Esophagus squamous epithelium (tissue), 5 donors: ENCODE measurements around the gene SLC29A2. TPM values are rescaled to one million over a fixed set of nuclear protein-coding genes. Genes with fewer than 3 reads are reported as not detected.
"Not testable (repeated sequence)": the region's sequence is repeated elsewhere in the genome, so short reads cannot be mapped to it uniquely, and the experiment has no call there.

Experiments
- DNase-seq: peaks from one replicate; lab custom pipeline; 2025; lab: John Stamatoyannopoulos, UW
- H3K27ac ChIP-seq, 4 donors: fragments of 200-600 bp; sonication (generic); one replicate each; pipeline ENCODE4 v1.5.1; 2016 to 2019; ENCODE audit warnings: mild to moderate bottlenecking in 1 of 4
- H3K27me3 ChIP-seq, 4 donors: fragments of 200-600 bp; sonication (generic); 1 replicate in 3 of 4; 2 replicates in 1 of 4; pipeline versions ENCODE4 v1.5.1 to v1.6.0; 2017 to 2021; ENCODE audit warnings: antibody characterized with exemption in 1 of 4
- H3K36me3 ChIP-seq, 3 donors: fragments of 200-600 bp; sonication (generic); one replicate each; pipeline ENCODE4 v1.5.1; 2016 to 2019
- H3K4me1 ChIP-seq, 3 donors: fragments of 200-600 bp; sonication (generic); one replicate each; pipeline ENCODE4 v1.5.1; 2017 to 2019
- H3K4me3 ChIP-seq, 4 donors: fragments of 200-600 bp; sonication (generic); 1 replicate in 3 of 4; 2 replicates in 1 of 4; pipeline ENCODE4 v1.5.1; 2016 to 2019; ENCODE audit warnings: mild to moderate bottlenecking in 2 of 4, moderate library complexity in 1 of 4
- H3K9me3 ChIP-seq, 3 donors: fragments of 200-600 bp; sonication (generic); one replicate each; pipeline ENCODE4 v1.5.1; 2016 to 2019
- POLR2A ChIP-seq, 4 donors: fragments of 450-650 bp; IDR thresholded peaks; one replicate each; pipeline ENCODE4 v1.6.1; 2017; ENCODE audit warnings: antibody characterized with exemption in 4 of 4, mild to moderate bottlenecking in 4 of 4, moderate library complexity in 3 of 4
- WGBS, 2 donors: methylation state at CpG; one replicate each; pipeline ENCODE4 v1.1.5; 2018; 5-methylcytosine and 5-hydroxymethylcytosine counted together
- intact Hi-C: fragments of 100-400 bp; cut with DNase I; formaldehyde crosslinking; loops from one replicate; pipeline ENCODE4 v1.15.0; 2022
- total RNA-seq, 4 donors: library from RNA; depleted of rRNA; stranded (reverse); fragments of >200 nt; gene quantifications; one replicate each; pipeline ENCODE4 v1.1.0, GENCODE V29; 2016
- TF ChIP-seq, protein P1 (sequence below), 6 experiments: fragments of 450-650 bp in 4 of 6; fragments of 200-600 bp in 2 of 6; sonication (generic) in 2 of 6; IDR thresholded peaks; one replicate each; pipeline ENCODE4 v1.5.1; 2016 to 2019; ENCODE audit warnings: antibody characterized with exemption in 6 of 6, mild to moderate bottlenecking in 4 of 6, moderate library complexity in 4 of 6
- donor health status: DM: yes; HTN: yes; CAD: no.

The SLC29A2 gene
- total RNA-seq, 4 donors from 2014 or later, result 2.9 to 5.5 (median 4.8) TPM

DNA sequence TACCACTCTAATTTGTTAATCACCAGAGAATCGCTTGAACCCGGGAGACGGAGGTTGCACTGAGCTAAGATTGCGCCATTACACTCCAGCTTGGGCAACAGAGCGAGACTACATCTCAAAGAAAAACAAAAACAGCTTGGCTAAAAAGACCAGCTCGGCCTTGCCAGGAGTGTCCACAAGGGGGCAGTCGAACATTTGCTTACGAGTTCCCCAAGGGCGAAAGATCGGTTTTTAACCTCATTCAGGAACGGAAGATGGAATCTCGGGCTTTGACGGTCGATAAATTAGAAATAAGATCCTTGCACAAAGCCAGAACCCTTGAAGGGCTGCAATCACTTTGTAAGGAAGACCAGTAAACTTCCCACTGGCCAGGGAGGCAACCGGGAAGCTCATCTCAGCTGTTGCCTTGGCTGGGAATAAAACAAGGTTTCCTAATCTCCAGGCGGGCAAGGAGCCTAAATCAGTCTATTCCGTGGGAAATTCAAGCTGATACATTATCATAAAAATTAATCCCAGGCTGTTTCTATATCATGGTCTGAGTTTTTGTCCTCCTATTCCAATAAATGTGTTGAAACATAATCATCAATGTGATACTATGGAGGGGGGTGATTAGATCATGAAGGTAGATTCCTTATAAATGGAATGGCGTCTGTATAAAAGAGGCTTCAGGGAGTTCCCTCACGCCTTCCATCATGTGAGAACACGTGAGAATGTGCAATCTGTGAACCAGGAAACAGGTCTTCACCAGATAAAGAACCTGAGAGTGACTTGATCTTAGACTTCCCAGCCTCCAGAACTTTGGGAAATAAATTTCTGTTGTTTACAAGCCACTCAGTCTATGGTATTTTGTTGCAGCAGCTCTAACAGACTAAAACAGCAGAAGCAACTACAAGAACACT lies 14.9 kb upstream of the SLC29A2 start:
- H3K36me3 ChIP-seq, result no peaks in the 10 kb centered on the region
- intact Hi-C loops, result no loop called here
- H3K9me3 ChIP-seq, result no peaks in the 10 kb centered on the region
- H3K27ac ChIP-seq, result peak overlapping the region in 3 of 4 donors; percentile 5 to 35 (median 21)
- TF ChIP-seq, protein P1, sequence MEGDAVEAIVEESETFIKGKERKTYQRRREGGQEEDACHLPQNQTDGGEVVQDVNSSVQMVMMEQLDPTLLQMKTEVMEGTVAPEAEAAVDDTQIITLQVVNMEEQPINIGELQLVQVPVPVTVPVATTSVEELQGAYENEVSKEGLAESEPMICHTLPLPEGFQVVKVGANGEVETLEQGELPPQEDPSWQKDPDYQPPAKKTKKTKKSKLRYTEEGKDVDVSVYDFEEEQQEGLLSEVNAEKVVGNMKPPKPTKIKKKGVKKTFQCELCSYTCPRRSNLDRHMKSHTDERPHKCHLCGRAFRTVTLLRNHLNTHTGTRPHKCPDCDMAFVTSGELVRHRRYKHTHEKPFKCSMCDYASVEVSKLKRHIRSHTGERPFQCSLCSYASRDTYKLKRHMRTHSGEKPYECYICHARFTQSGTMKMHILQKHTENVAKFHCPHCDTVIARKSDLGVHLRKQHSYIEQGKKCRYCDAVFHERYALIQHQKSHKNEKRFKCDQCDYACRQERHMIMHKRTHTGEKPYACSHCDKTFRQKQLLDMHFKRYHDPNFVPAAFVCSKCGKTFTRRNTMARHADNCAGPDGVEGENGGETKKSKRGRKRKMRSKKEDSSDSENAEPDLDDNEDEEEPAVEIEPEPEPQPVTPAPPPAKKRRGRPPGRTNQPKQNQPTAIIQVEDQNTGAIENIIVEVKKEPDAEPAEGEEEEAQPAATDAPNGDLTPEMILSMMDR (IDR thresholded peaks at IDR 0.05), result peak; percentile 85 to 98 (median 90)
- no peak for TF ChIP-seq POLR2A (IDR thresholded peaks at IDR 0.05)
- H3K27me3 ChIP-seq, result peaks cover 0 to 18% (median 0%) of the 10 kb centered on the region in 4 donors
- DNase-seq, result no peak
- H3K4me1 ChIP-seq, result peaks cover 0 to 15% (median 8%) of the 10 kb centered on the region in 3 donors
- peak overlapping the region in 3 of 4 donors; percentile 19 to 58 (median 21) for H3K4me3 ChIP-seq
- WGBS, 2 donors, result 4 to 9% methylated on average over 18 to 20 of the region's 20 CpGs

DNA sequence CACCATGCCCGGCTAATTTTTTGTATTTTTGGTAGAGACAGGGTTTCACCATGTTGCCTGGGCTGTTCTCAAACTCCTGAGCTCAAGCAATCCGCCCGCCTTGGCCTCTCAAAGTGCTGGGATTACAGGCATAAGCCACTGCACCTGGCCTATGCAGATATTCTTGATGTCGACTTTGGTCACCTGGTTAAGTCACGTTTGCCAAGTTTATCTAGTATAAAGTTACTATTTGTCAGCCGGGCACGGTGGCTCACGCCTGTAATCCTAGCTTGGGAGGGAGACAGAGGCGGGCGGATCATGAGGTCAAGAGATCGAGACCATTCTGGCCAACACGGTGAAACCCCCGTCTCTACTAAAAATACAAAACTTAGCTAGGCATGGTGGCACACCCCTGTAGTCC lies 12.8 kb upstream of the SLC29A2 start:
- WGBS, 2 donors, result 51 to 94% methylated on average over 2 to 12 of the region's 13 CpGs
- Histone ChIP-seq H3K27me3 (peaks cover 0 to 18% (median 0%) of the 10 kb centered on the region in 4 donors), H3K4me1 (peaks cover 0 to 15% (median 8%) of the 10 kb centered on the region in 3 donors)
- H3K36me3 ChIP-seq, H3K27ac ChIP-seq, H3K4me3 ChIP-seq, DNase-seq, H3K9me3 ChIP-seq, intact Hi-C loops: not testable (repeated sequence)

DNA sequence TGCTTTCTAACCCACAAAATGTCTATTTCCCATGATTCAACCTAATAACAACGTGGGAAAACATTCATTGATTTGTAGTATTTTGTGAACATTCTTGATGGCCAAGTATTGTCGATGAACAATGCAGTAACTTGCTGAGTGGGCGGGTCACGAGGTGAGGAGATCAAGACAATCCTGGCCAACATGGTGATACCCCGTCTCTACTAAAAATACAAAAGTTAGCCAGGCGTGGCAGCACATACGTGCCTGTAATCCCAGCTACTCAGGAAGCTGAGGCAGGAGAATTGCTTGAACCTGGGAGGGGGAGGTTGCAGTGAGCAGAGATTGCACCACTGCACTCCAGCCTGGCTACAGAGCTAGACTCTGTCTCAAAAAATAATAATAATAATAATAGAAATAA lies 8.7 kb upstream of the SLC29A2 start:
- H3K4me3 ChIP-seq, intact Hi-C loops, H3K27ac ChIP-seq, H3K9me3 ChIP-seq, H3K4me1 ChIP-seq, DNase-seq, H3K36me3 ChIP-seq: not testable (repeated sequence)
- 10 to 14% methylated on average over 7 of the region's 7 CpGs for WGBS, 2 donors
- peaks cover 0 to 33% (median 0%) of the 10 kb centered on the region in 4 donors for H3K27me3 ChIP-seq

DNA sequence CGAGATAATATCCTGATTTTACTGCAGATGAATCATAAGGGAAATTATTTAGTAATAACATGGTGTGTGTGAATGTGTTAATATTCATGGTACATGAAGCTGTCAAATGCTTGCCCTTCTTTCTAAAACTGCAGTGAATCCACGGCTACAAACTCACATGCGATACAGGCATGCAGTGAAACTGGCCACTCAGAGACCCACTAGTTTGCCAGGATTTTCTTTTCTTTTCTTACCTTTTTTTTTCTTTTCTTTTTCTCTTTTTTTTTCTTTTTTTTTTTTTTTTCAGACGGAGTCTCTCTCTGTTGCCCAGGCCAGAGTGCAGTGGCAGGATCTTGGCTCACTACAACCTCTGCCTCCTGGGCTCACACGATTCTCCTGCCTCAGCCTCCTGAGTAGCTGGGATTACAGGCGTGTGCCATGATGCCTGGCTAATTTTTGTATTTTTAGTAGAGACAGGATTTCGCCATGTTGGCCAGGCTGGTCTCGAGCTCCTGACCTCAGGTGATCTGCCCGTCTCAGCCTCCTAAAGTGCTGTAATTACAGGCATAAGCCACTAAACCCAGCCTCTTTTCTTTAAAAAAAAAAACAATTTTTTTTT lies 2.2 kb upstream of the SLC29A2 start:
- DNase-seq, H3K27ac ChIP-seq, H3K4me3 ChIP-seq, intact Hi-C loops, H3K36me3 ChIP-seq, H3K9me3 ChIP-seq: not testable (repeated sequence)
- Histone ChIP-seq H3K4me1 (peaks cover 4 to 42% (median 9%) of the 10 kb centered on the region in 3 donors), H3K27me3 (peaks cover 0 to 36% (median 0%) of the 10 kb centered on the region in 4 donors)
- 69 to 70% methylated on average over 4 to 7 of the region's 9 CpGs for WGBS, 2 donors

DNA sequence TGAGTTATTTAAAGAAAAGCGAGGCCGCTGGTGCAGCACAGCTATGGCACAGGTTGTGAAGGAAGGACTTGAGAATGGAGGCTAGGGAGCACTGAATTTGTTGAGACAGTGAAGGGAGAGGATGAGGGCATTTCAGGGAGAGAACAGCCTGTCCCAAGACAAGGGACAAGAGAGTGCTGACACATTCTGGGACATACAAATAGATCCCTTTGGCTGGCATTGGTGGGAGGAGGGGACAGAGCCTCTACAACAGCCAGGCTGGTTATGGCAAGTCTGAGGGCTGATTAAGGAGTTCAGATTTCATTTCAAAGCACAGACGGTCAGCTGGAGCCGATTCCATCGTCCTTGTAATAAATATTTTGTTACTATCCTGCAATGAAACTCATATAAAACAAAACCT lies 1.7 kb upstream of the SLC29A2 start:
- Histone ChIP-seq H3K36me3 (peaks cover 0 to 9% (median 0%) of the 10 kb centered on the region in 3 donors), H3K27me3 (peaks cover 0 to 36% (median 0%) of the 10 kb centered on the region in 4 donors), H3K27ac (no peak overlapping the region), H3K4me1 (peaks cover 4 to 42% (median 9%) of the 10 kb centered on the region in 3 donors), H3K4me3 (no peak overlapping the region), H3K9me3 (no peaks in the 10 kb centered on the region)
- intact Hi-C loops, result no loop called here
- no peak for DNase-seq
- 40 to 48% methylated on average over 5 of the region's 5 CpGs for WGBS, 2 donors
- TF ChIP-seq POLR2A (IDR thresholded peaks at IDR 0.05), result no peak
- TF ChIP-seq, protein P1 (IDR thresholded peaks at IDR 0.05), result no peak

DNA sequence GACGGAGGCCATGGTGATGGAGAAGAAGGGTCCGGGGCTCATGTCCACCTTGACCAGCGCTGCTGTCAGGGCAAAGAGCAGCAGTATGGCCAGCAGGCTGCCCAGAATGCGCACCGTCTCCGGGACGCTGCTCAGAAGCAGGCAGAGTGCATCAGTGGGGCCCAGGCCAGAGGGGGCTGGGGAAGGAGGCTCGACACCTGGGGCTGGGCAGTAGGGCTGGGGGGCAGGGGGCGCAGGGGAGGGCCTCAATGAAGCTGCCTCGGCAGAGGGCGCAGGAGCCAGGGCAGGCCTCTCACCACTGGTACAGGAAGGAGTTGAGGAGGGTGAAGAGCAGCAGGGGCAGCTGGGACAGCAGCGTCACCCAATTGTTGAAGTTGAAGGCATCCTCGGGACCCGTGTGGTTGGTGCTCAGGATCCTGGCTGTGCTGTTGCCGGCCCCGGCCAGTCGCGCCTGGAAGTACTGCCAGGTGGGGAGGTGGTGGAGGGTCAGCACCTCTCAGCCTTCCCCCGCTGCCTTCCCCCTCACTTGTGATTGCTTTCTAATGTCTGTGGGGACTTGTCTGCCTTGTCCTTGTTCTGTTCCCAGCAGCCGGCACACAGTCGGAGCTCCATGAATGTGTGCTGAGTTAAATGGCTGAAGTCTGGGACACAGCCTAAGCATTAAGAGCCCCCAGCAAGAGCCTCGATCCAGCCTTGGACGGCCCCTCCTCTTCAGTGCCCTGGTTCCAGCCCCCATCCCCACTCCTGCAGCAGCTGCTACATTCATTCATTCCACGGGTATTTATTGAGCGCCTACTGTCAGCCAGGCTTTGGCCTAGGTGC lies 2.3 kb downstream of the SLC29A2 start:
- H3K4me1 ChIP-seq, result peaks cover 4 to 42% (median 9%) of the 10 kb centered on the region in 3 donors
- H3K27me3 ChIP-seq, result peaks cover 0 to 14% (median 0%) of the 10 kb centered on the region in 4 donors
- H3K4me3 ChIP-seq, result no peak overlapping the region
- TF ChIP-seq POLR2A (IDR thresholded peaks at IDR 0.05), result no peak
- TF ChIP-seq, protein P1 (IDR thresholded peaks at IDR 0.05), result no peak
- 86 to 87% methylated on average over 7 to 17 of the region's 25 CpGs for WGBS, 2 donors
- peaks cover 0 to 9% (median 0%) of the 10 kb centered on the region in 3 donors for H3K36me3 ChIP-seq
- intact Hi-C loops, result no loop called here
- H3K9me3 ChIP-seq, result no peaks in the 10 kb centered on the region
- no peak for DNase-seq
- H3K27ac ChIP-seq, result no peak overlapping the region
